SU-DHL-6 (cell line): Measurements from ENCODE around the gene FANCC.

ENCODE experiments used
- CTCF ChIP-seq: fragments of 200-600 bp; sonication (generic); IDR thresholded peaks from one replicate; pipeline ENCODE4 v1.5.1; 2017; ENCODE audit warnings: antibody characterized with exemption, mild to moderate bottlenecking, low read length, moderate library complexity; ENCODE audit not compliant: insufficient read depth, poor library complexity, severe bottlenecking
- EZH2phosphoT487 ChIP-seq: fragments of 200-600 bp; sonication (generic), shearing (Covaris generic); conservative IDR thresholded peaks from 2 replicates; pipeline ENCODE4 v1.6.1; 2018; ENCODE audit warnings: mild to moderate bottlenecking, antibody characterized with exemption, low read length, moderate library complexity, mixed read lengths

GRCh38 chr9:95067897-95068296 lies 249.6 kb downstream of the FANCC start:
- TF ChIP-seq CTCF (no peak), EZH2phosphoT487 (no peak)
